Ascending aorta (tissue), 2 donors: Measurements from ENCODE around the gene RAMP1. TPM values are rescaled to one million over a fixed set of nuclear protein-coding genes. Genes with fewer than 3 reads are reported as not detected.

ENCODE experiments used
- DNase-seq, 2 donors: peaks; one replicate each; pipeline ENCODE4 v3.0.0-alpha.2; 2019; ENCODE audit warnings: low spot score in 2 of 2
- H3K27ac ChIP-seq, 2 donors: fragments of 200-600 bp; sonication (generic); one replicate each; pipeline ENCODE4 v1.5.1; 2016 to 2017; ENCODE audit warnings: mild to moderate bottlenecking in 1 of 2
- H3K27me3 ChIP-seq: fragments of 200-600 bp; sonication (generic); one replicate; pipeline ENCODE4 v1.5.1; 2017
- H3K36me3 ChIP-seq, 2 donors: fragments of 200-600 bp; sonication (generic); one replicate each; pipeline ENCODE4 v1.5.1; 2016
- H3K4me1 ChIP-seq, 2 donors: fragments of 200-600 bp; sonication (generic); one replicate each; pipeline ENCODE4 v1.5.1; 2016 to 2017; ENCODE audit warnings: mild to moderate bottlenecking in 1 of 2
- H3K4me3 ChIP-seq, 2 donors: fragments of 200-600 bp; sonication (generic); one replicate each; pipeline ENCODE4 v1.5.1; 2016 to 2017; ENCODE audit warnings: mild to moderate bottlenecking in 1 of 2
- H3K9me3 ChIP-seq, 2 donors: fragments of 200-600 bp; sonication (generic); one replicate each; pipeline ENCODE4 v1.5.1; 2016
- intact Hi-C: fragments of 100-400 bp; cut with DNase I; formaldehyde crosslinking; loops from one replicate; pipeline ENCODE4 v1.15.1; 2023
- total RNA-seq: library from RNA; depleted of rRNA; stranded (reverse); fragments of >200 nt; gene quantifications from one replicate; pipeline ENCODE4 v1.1.0, GENCODE V29; 2016
- TF ChIP-seq, protein P1 (sequence below), 3 experiments: fragments of 200-600 bp in 2 of 3; fragments of 450-650 bp in 1 of 3; sonication (generic) in 2 of 3; IDR thresholded peaks; one replicate each; pipeline ENCODE4 v1.5.1; 2016 to 2019; ENCODE audit warnings: antibody characterized with exemption in 3 of 3, mild to moderate bottlenecking in 1 of 3, moderate library complexity in 1 of 3

RAMP1 gene
- total RNA-seq, 1 donor from 2014 or later: 191 TPM

DNA sequence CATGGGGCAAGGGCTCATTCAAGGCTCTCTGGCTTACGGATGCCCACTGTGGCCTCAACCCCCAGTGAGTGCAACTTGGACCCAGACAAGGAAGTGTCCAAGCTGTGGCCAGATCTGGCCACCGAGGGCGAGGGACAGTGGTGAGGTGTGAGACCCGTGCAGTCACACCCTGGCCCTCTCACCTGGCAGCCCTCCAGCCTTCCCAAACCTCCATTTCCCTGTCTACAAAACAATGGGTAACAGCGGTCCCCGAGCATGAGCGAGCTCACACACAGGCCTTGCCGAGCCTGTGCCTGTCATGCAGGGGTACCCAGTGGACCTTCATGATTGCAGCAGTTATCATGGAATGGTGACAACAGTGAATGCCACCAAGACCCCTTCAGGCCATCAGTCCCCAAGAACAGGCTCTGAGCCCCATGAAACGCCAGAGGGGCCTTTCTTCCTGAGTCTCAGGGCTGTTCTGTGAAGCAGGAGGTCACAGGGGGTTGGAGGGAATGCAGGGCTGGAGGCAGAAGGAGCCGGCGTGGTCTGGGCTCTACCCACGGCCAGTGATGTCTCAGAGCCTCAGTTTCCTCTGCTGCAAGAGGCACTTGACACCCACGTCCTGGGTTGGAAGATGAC, 49.8 kb downstream of the RAMP1 start:
- H3K27ac ChIP-seq: peak overlapping the region; percentile 75 to 96
- peaks cover 0 to 9% of the 10 kb centered on the region in 2 donors for H3K9me3 ChIP-seq
- no peak for DNase-seq
- intact Hi-C loops: no loop called here
- no peaks in the 10 kb centered on the region for H3K27me3 ChIP-seq
- peaks cover 21 to 55% of the 10 kb centered on the region in 2 donors for H3K36me3 ChIP-seq
- H3K4me1 ChIP-seq: peaks cover 8 to 14% of the 10 kb centered on the region in 2 donors
- TF ChIP-seq, protein P1, sequence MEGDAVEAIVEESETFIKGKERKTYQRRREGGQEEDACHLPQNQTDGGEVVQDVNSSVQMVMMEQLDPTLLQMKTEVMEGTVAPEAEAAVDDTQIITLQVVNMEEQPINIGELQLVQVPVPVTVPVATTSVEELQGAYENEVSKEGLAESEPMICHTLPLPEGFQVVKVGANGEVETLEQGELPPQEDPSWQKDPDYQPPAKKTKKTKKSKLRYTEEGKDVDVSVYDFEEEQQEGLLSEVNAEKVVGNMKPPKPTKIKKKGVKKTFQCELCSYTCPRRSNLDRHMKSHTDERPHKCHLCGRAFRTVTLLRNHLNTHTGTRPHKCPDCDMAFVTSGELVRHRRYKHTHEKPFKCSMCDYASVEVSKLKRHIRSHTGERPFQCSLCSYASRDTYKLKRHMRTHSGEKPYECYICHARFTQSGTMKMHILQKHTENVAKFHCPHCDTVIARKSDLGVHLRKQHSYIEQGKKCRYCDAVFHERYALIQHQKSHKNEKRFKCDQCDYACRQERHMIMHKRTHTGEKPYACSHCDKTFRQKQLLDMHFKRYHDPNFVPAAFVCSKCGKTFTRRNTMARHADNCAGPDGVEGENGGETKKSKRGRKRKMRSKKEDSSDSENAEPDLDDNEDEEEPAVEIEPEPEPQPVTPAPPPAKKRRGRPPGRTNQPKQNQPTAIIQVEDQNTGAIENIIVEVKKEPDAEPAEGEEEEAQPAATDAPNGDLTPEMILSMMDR (IDR thresholded peaks at IDR 0.05): no peak
- no peak overlapping the region for H3K4me3 ChIP-seq

GRCh38 chr2:237909801-237910475, 50.5 kb downstream of the RAMP1 start:
- peaks cover 21 to 61% of the 10 kb centered on the region in 2 donors for H3K36me3 ChIP-seq
- no peak overlapping the region for H3K4me3 ChIP-seq
- H3K27ac ChIP-seq: peak overlapping the region; percentile 75 to 96
- peaks cover 0 to 9% of the 10 kb centered on the region in 2 donors for H3K9me3 ChIP-seq
- TF ChIP-seq, protein P1 (IDR thresholded peaks at IDR 0.05): no peak
- no peak for DNase-seq
- intact Hi-C loops: no loop called here
- H3K27me3 ChIP-seq: no peaks in the 10 kb centered on the region
- H3K4me1 ChIP-seq: peaks cover 4 to 9% of the 10 kb centered on the region in 2 donors

DNA sequence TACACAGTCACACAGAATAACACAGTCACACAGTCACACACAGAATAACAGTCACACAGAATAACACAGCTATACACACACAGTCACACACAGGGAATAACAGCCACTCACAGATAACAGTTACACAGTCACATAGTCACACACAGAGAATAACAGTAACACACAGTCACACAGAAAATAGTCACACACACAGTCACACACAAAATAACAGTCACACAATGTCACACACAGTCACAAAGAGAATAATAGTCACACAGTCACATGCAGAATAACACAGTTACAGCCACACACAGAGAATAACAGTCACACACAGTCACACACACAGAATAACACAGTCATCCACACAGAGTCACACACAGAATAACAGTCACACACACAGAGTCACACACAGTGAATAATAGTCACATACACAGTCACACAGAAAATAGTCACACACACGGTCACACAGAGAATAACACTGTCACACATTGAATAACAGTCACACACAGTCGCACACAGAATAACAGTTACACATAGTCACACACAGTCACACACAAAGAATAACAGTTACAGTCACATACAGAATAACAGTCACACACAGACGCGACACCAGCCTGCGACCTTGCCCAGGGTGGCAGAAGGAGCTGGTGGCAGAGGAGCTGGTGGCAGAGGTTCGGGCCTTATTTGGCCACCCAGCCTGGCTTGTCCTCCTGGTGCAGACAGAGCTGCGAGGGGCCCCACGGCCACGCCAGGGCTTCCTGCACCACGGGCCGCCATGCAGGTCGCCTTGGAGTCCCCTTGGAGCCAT, 51.3 kb downstream of the RAMP1 start:
- H3K9me3 ChIP-seq: peaks cover 0 to 9% of the 10 kb centered on the region in 2 donors
- peak overlapping the region; percentile 75 to 96 for H3K27ac ChIP-seq
- TF ChIP-seq, protein P1 (IDR thresholded peaks at IDR 0.05): no peak
- intact Hi-C loops: no loop called here
- H3K27me3 ChIP-seq: no peaks in the 10 kb centered on the region
- DNase-seq: no peak
- peaks cover 21 to 61% of the 10 kb centered on the region in 2 donors for H3K36me3 ChIP-seq
- H3K4me1 ChIP-seq: peaks cover 4 to 6% of the 10 kb centered on the region in 2 donors
- H3K4me3 ChIP-seq: no peak overlapping the region

- intact Hi-C loops: no loop called here
- Histone ChIP-seq H3K4me3 (no peak overlapping the region), H3K27me3 (no peaks in the 10 kb centered on the region), H3K36me3 (peaks cover 21 to 61% of the 10 kb centered on the region in 2 donors), H3K27ac (peak overlapping the region; percentile 51 to 75), H3K9me3 (peaks cover 0 to 9% of the 10 kb centered on the region in 2 donors), H3K4me1 (no peaks in the 10 kb centered on the region)
- no peak for DNase-seq
- TF ChIP-seq, protein P1 (IDR thresholded peaks at IDR 0.05): no peak
Measured at GRCh38 chr2:237911363-237912017, 52.1 kb downstream of the RAMP1 start.
